ENCODE data around the gene PLA2G4E. TPM values are rescaled to one million over a fixed set of nuclear protein-coding genes. Genes with fewer than 3 reads are reported as not detected.

PLA2G4E gene
- total and polyA plus RNA-seq, 4 donors: not detected

DNA sequence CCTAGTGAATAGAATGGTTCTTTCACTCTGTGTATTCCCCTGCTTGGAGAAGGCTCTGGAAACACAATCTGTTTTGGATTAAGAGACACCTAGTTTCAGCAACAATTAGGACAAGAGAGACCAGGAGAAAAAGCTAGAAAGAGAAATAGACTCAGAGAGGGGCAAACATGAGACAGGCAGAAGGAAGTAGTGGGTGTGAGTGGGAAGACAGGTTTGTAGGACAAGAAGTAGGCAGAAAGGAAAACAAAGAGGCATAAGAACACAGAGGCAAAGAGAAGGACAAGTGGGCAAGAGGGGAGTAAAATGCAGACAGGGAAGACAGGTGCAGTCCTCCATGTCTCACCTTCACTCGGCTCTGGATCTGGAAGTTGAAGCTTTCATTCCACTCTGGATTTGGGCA is 13.5 kb downstream of the PLA2G4E start:
- Histone ChIP-seq H3K9me3 (ENCODE audit: control insufficient read depth, low read length) (peaks cover 3% of the 10 kb centered on the region), H3K27ac (ENCODE audit: low read depth in 1 of 2, low read length in 2 of 2) (no peak overlapping the region), H3K36me3 (ENCODE audit: control insufficient read depth in 1 of 2, insufficient read depth in 2 of 2, low read length in 1 of 2) (no peaks in the 10 kb centered on the region), H3K27me3 (ENCODE audit: control insufficient read depth in 1 of 2, insufficient read depth in 2 of 2, low read length in 1 of 2) (no peaks in the 10 kb centered on the region), H3K4me3 (ENCODE audit: low read length in 2 of 2) (no peak overlapping the region), H3K4me1 (ENCODE audit: control insufficient read depth in 1 of 2, insufficient read depth in 2 of 2, low read length in 2 of 2) (no peaks in the 10 kb centered on the region)
- intact Hi-C loops (cut with DNase I): no loop called here
- WGBS, 2 donors: 83 to 99% methylated on average over 1 of the region's 1 CpG
- DNase-seq: no peak
- ATAC-seq (ENCODE audit: low FRiP score): no peak

DNA sequence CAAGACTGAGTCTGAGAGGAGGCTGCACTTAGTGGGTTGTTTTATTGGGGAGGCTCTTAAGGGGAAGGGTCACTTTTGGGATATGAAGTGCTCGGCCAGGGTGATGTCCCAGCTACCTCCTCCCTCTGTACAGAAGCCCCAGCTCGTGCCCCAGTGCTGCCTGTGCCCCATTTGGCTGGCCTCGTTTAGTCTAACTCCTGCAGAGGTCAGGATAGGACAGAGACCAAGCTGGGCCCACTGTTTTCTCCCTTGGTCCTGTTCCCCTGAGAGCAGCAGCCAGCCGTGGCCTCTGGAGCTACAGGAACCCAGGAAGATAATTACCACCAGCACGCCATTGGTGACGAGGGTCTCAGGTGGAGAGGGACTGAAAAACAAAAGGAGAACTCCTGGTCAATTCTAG is 18.5 kb downstream of the PLA2G4E start:
- Histone ChIP-seq H3K36me3 (ENCODE audit: control insufficient read depth in 1 of 2, insufficient read depth in 2 of 2, low read length in 1 of 2) (no peaks in the 10 kb centered on the region), H3K27ac (ENCODE audit: low read depth in 1 of 2, low read length in 2 of 2) (no peak overlapping the region), H3K4me1 (ENCODE audit: control insufficient read depth in 1 of 2, insufficient read depth in 2 of 2, low read length in 2 of 2) (no peaks in the 10 kb centered on the region), H3K9me3 (ENCODE audit: control insufficient read depth, low read length) (no peaks in the 10 kb centered on the region), H3K27me3 (ENCODE audit: control insufficient read depth in 1 of 2, insufficient read depth in 2 of 2, low read length in 1 of 2) (no peaks in the 10 kb centered on the region), H3K4me3 (ENCODE audit: low read length in 2 of 2) (no peak overlapping the region)
- DNase-seq (no peak), ATAC-seq (ENCODE audit: low FRiP score) (no peak)
- WGBS, 2 donors: 88 to 90% methylated on average over 6 of the region's 6 CpGs
- intact Hi-C loops (cut with DNase I): no loop called here

DNA sequence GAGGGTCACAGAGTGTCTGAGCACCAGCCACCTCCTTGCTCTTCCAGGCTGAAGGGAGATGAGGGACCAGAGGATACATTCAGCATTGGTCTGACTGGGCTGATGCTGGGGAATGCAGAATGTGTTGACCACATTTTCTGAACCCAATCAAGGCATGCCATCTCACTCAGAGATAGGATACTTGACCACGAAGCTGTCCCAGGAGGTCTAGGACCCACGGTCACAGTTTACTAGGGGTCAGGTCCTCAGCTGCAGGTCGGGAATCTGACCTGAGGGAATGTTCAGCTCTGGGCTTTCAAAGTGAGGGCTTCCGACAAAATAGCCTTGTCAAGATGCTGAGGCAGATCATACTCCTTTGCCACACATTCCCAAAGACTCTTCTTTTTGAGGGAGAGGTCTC is 19.6 kb downstream of the PLA2G4E start:
- DNase-seq (no peak), ATAC-seq (ENCODE audit: low FRiP score) (no peak)
- Histone ChIP-seq H3K27ac (ENCODE audit: low read depth in 1 of 2, low read length in 2 of 2) (no peak overlapping the region), H3K27me3 (ENCODE audit: control insufficient read depth in 1 of 2, insufficient read depth in 2 of 2, low read length in 1 of 2) (no peaks in the 10 kb centered on the region), H3K36me3 (ENCODE audit: control insufficient read depth in 1 of 2, insufficient read depth in 2 of 2, low read length in 1 of 2) (no peaks in the 10 kb centered on the region), H3K4me3 (ENCODE audit: low read length in 2 of 2) (no peak overlapping the region), H3K4me1 (ENCODE audit: control insufficient read depth in 1 of 2, insufficient read depth in 2 of 2, low read length in 2 of 2) (no peaks in the 10 kb centered on the region), H3K9me3 (ENCODE audit: control insufficient read depth, low read length) (no peaks in the 10 kb centered on the region)
- WGBS, 2 donors: 82 to 85% methylated on average over 4 of the region's 4 CpGs
- intact Hi-C loops (cut with DNase I): no loop called here

- Histone ChIP-seq H3K27me3 (ENCODE audit: control insufficient read depth in 1 of 2, insufficient read depth in 2 of 2, low read length in 1 of 2) (no peaks in the 10 kb centered on the region), H3K4me3 (ENCODE audit: low read length in 2 of 2) (no peak overlapping the region), H3K36me3 (ENCODE audit: control insufficient read depth in 1 of 2, insufficient read depth in 2 of 2, low read length in 1 of 2) (no peaks in the 10 kb centered on the region), H3K4me1 (ENCODE audit: control insufficient read depth in 1 of 2, insufficient read depth in 2 of 2, low read length in 2 of 2) (no peaks in the 10 kb centered on the region), H3K27ac (ENCODE audit: low read depth in 1 of 2, low read length in 2 of 2) (no peak overlapping the region), H3K9me3 (ENCODE audit: control insufficient read depth, low read length) (no peaks in the 10 kb centered on the region)
- no peak for ATAC-seq (ENCODE audit: low FRiP score)
- DNase-seq: peak in 1 of 2 donors; percentile 56
- intact Hi-C loops (cut with DNase I): no loop called here
- 87 to 88% methylated on average over 13 to 15 of the region's 15 CpGs for WGBS, 2 donors
These were observed 21.3 kb downstream of the PLA2G4E start for GRCh38 chr15:41999290-42000285.

- no peak for ATAC-seq (ENCODE audit: low FRiP score)
- H3K4me3 ChIP-seq (ENCODE audit: low read length in 2 of 2): no peak overlapping the region
- no peaks in the 10 kb centered on the region for H3K27me3 ChIP-seq (ENCODE audit: control insufficient read depth in 1 of 2, insufficient read depth in 2 of 2, low read length in 1 of 2)
- no peak overlapping the region for H3K27ac ChIP-seq (ENCODE audit: low read depth in 1 of 2, low read length in 2 of 2)
- WGBS, 2 donors: 66 to 67% methylated on average over 3 of the region's 3 CpGs
- no peaks in the 10 kb centered on the region for H3K36me3 ChIP-seq (ENCODE audit: control insufficient read depth in 1 of 2, insufficient read depth in 2 of 2, low read length in 1 of 2)
- no peaks in the 10 kb centered on the region for H3K4me1 ChIP-seq (ENCODE audit: control insufficient read depth in 1 of 2, insufficient read depth in 2 of 2, low read length in 2 of 2)
- no peaks in the 10 kb centered on the region for H3K9me3 ChIP-seq (ENCODE audit: control insufficient read depth, low read length)
- DNase-seq: peak in 1 of 2 donors; percentile 40
- intact Hi-C loops (cut with DNase I): no loop called here
These were observed 23.0 kb downstream of the PLA2G4E start for GRCh38 chr15:41997845-41998244.

DNA sequence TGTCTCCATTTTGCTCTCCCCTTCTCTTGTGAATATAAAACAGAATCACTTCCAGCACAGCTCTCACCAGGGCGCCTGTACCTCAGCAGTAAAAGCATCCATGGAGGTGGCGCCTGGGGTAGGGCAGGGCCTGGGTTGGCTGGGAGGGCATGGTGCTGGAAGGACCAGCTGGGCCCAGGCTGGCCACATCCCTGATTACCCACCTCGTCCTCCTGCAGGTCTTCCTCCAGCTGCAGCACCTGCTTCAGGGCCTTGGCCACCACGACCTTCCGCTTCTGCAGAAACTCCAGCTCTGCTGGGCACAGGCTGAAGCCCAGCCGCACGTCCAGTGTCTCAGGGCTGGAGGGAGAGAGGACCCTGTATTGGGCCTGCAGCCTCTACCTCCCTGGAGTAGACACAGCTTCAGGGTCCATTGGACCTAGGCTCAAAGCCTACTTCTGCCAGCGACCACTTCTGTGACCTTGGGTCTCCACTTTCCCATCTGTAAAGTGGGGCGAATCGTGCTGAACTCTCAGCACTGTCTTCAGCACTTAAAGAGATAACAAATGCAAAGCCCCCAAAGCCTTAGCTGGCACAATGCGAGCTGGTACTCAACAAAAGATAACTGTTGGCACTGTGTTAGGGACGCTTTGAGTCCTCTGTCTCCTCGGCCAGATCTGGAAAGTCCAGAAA is 23.8 kb downstream of the PLA2G4E start:
- intact Hi-C loops (cut with DNase I): no loop called here
- H3K27me3 ChIP-seq (ENCODE audit: control insufficient read depth in 1 of 2, insufficient read depth in 2 of 2, low read length in 1 of 2): no peaks in the 10 kb centered on the region
- H3K4me3 ChIP-seq (ENCODE audit: low read length in 2 of 2): no peak overlapping the region
- ATAC-seq (ENCODE audit: low FRiP score): no peak
- no peaks in the 10 kb centered on the region for H3K4me1 ChIP-seq (ENCODE audit: control insufficient read depth in 1 of 2, insufficient read depth in 2 of 2, low read length in 2 of 2)
- 92 to 97% methylated on average over 13 of the region's 13 CpGs for WGBS, 2 donors
- H3K27ac ChIP-seq (ENCODE audit: low read depth in 1 of 2, low read length in 2 of 2): no peak overlapping the region
- peak in 1 of 2 donors; percentile 59 for DNase-seq
- H3K9me3 ChIP-seq (ENCODE audit: control insufficient read depth, low read length): no peaks in the 10 kb centered on the region
- no peaks in the 10 kb centered on the region for H3K36me3 ChIP-seq (ENCODE audit: control insufficient read depth in 1 of 2, insufficient read depth in 2 of 2, low read length in 1 of 2)

DNA sequence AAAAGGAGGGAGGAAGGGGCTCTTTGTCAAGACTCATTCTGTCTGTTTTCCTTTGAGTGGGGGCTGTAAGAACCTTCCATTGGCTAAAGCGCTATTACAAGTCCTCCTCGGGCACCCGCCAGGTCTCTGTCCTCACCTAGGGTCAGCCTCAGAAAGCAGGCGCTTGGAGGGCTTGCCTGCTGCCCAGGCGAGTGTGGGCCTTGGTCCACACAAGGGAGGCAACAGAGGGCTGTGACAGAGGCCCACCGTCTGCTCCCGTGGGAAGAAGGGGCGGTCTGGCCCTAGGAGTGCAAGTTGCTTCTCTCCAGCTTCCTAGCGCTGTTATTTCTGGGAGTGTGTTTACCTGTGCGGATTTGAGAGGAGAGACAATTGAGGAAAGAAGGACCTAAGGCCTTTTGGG is 24.5 kb downstream of the PLA2G4E start:
- H3K27ac ChIP-seq (ENCODE audit: low read depth in 1 of 2, low read length in 2 of 2): no peak overlapping the region
- H3K9me3 ChIP-seq (ENCODE audit: control insufficient read depth, low read length): no peaks in the 10 kb centered on the region
- no peaks in the 10 kb centered on the region for H3K27me3 ChIP-seq (ENCODE audit: control insufficient read depth in 1 of 2, insufficient read depth in 2 of 2, low read length in 1 of 2)
- intact Hi-C loops (cut with DNase I): no loop called here
- ATAC-seq (ENCODE audit: low FRiP score): no peak
- DNase-seq: peak in 1 of 2 donors; percentile 51
- WGBS, 2 donors: 95 to 97% methylated on average over 10 of the region's 10 CpGs
- no peaks in the 10 kb centered on the region for H3K4me1 ChIP-seq (ENCODE audit: control insufficient read depth in 1 of 2, insufficient read depth in 2 of 2, low read length in 2 of 2)
- H3K4me3 ChIP-seq (ENCODE audit: low read length in 2 of 2): no peak overlapping the region
- no peaks in the 10 kb centered on the region for H3K36me3 ChIP-seq (ENCODE audit: control insufficient read depth in 1 of 2, insufficient read depth in 2 of 2, low read length in 1 of 2)

GRCh38 chr15:41995476-41995855 is 25.4 kb downstream of the PLA2G4E start:
- Histone ChIP-seq H3K4me3 (ENCODE audit: low read length in 2 of 2) (no peak overlapping the region), H3K36me3 (ENCODE audit: control insufficient read depth in 1 of 2, insufficient read depth in 2 of 2, low read length in 1 of 2) (no peaks in the 10 kb centered on the region), H3K9me3 (ENCODE audit: control insufficient read depth, low read length) (no peaks in the 10 kb centered on the region), H3K27me3 (ENCODE audit: control insufficient read depth in 1 of 2, insufficient read depth in 2 of 2, low read length in 1 of 2) (no peaks in the 10 kb centered on the region), H3K4me1 (ENCODE audit: control insufficient read depth in 1 of 2, insufficient read depth in 2 of 2, low read length in 2 of 2) (no peaks in the 10 kb centered on the region), H3K27ac (ENCODE audit: low read depth in 1 of 2, low read length in 2 of 2) (no peak overlapping the region)
- WGBS, 2 donors: 97 to 98% methylated on average over 7 of the region's 7 CpGs
- DNase-seq: no peak
- ATAC-seq (ENCODE audit: low FRiP score): no peak
- intact Hi-C loops (cut with DNase I): no loop called here

All from aorta (tissue), 5 donors.